Body of pancreas (tissue), 4 donors: ENCODE data around the gene C1orf122.

ENCODE experiments used
- POLR2A ChIP-seq, 3 donors: fragments of 450-650 bp; IDR thresholded peaks; one replicate each; pipeline ENCODE4 v1.6.1; 2016; ENCODE audit warnings: antibody characterized with exemption in 3 of 3, mild to moderate bottlenecking in 2 of 3
- TF ChIP-seq, protein P1 (sequence below), 7 experiments: fragments of 450-650 bp in 4 of 7; fragments of 200-600 bp in 3 of 7; sonication (generic) in 3 of 7; IDR thresholded peaks; one replicate each; pipeline ENCODE4 v1.5.1; 2016 to 2019; ENCODE audit warnings: antibody characterized with exemption in 7 of 7

GRCh38 chr1:37817481-37817880, 9.9 kb downstream of the C1orf122 start:
- TF ChIP-seq POLR2A (IDR thresholded peaks at IDR 0.05): no peak
- TF ChIP-seq, protein P1, sequence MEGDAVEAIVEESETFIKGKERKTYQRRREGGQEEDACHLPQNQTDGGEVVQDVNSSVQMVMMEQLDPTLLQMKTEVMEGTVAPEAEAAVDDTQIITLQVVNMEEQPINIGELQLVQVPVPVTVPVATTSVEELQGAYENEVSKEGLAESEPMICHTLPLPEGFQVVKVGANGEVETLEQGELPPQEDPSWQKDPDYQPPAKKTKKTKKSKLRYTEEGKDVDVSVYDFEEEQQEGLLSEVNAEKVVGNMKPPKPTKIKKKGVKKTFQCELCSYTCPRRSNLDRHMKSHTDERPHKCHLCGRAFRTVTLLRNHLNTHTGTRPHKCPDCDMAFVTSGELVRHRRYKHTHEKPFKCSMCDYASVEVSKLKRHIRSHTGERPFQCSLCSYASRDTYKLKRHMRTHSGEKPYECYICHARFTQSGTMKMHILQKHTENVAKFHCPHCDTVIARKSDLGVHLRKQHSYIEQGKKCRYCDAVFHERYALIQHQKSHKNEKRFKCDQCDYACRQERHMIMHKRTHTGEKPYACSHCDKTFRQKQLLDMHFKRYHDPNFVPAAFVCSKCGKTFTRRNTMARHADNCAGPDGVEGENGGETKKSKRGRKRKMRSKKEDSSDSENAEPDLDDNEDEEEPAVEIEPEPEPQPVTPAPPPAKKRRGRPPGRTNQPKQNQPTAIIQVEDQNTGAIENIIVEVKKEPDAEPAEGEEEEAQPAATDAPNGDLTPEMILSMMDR (IDR thresholded peaks at IDR 0.05): no peak
